K562 (cell line): ENCODE measurements around the gene LIPT1. TPM values are rescaled to one million over a fixed set of nuclear protein-coding genes. Genes with fewer than 3 reads are reported as not detected.

Experiments
- ATAC-seq: fragments of 200-7000 bp; cut with Tn5 transposase; 3 replicates; pipeline ENCODE4 v1.9.1; 2020; ENCODE audit warnings: moderate library complexity
- BruUV-seq: library from RNA; stranded (reverse); fragments of 400-500 nt; replicated peaks from 2 replicates; lab custom pipeline; 2021; lab: Mats Ljungman, UMichigan
- CTCF ChIA-PET: fragments of 300-600 bp; formaldehyde crosslinking; extraction: SDS; loops from one replicate; lab custom pipeline; 2021; ENCODE audit warnings: low intra/inter-chr PET ratio; lab: Yijun Ruan, JAX
- POLR2A ChIA-PET: fragments of 300-600, 350-650 bp; sonication (Branson Sonifier 250); formaldehyde crosslinking; extraction: SDS; loops from one replicate; lab custom pipeline; 2021; ENCODE audit warnings: antibody characterized with exemption, inconsistent platforms; lab: Yijun Ruan, JAX
- DNase-seq, 4 experiments: peaks; one replicate each; pipeline versions ENCODE4 v3.0.0 to v3.0.0-alpha.2; 2011 to 2018; ENCODE audit warnings: low spot score in 3 of 4, mixed read lengths in 3 of 4; ENCODE audit errors: extremely low read depth in 1 of 4
- FAIRE-seq: peaks from 2 replicates; lab custom pipeline; 2011; peaks lifted over from hg19 to GRCh38; lab: Jason Lieb, UNC
- H2AFZ ChIP-seq: 2 replicates; pipeline ENCODE4 v1.6.0; 2011; ENCODE audit warnings: low read depth, low read length, control low read depth, inconsistent platforms
- H3K27ac ChIP-seq: fragments of 200-600 bp; 3 replicates; pipeline ENCODE4 v1.8.0; 2011; ENCODE audit warnings: low read depth, mild to moderate bottlenecking, control low read depth, inconsistent platforms, low read length, moderate library complexity, mixed read lengths; ENCODE audit errors: extremely low read depth
- H3K27me3 ChIP-seq, 2 experiments: fragments of 300-600 bp in 1 of 2; 2 replicates in 1 of 2; 3 replicates in 1 of 2; pipeline versions ENCODE4 v1.6.0 to v1.8.0; 2011; ENCODE audit warnings: inconsistent platforms in 2 of 2, low read length in 2 of 2, mild to moderate bottlenecking in 1 of 2, mixed read lengths in 1 of 2, moderate library complexity in 1 of 2; ENCODE audit not compliant: control insufficient read depth in 2 of 2, insufficient read depth in 2 of 2
- H3K36me3 ChIP-seq: fragments of 300-600 bp; 3 replicates; pipeline ENCODE4 v1.8.0; 2011; ENCODE audit warnings: mild to moderate bottlenecking, low read length, inconsistent platforms; ENCODE audit not compliant: control insufficient read depth, insufficient read depth
- H3K4me1 ChIP-seq, 2 experiments: fragments of 200-600 bp in 1 of 2; replicated peaks in 1 of 2; 2 replicates in 1 of 2; 3 replicates in 1 of 2; pipeline versions ENCODE4 v1.5.1 to v1.8.0; 2011; ENCODE audit warnings: inconsistent platforms in 2 of 2, low read length in 2 of 2, mild to moderate bottlenecking in 1 of 2, mixed read lengths in 1 of 2, moderate library complexity in 1 of 2; ENCODE audit not compliant: control insufficient read depth in 2 of 2, insufficient read depth in 2 of 2
- H3K4me2 ChIP-seq: 2 replicates; pipeline ENCODE4 v1.6.1; 2011; ENCODE audit warnings: low read length, control low read depth, inconsistent platforms, mixed read lengths; ENCODE audit not compliant: insufficient read depth
- H3K4me3 ChIP-seq: fragments of 200-600 bp; sonication (generic), shearing (Covaris generic); 2 replicates; pipeline ENCODE4 v1.5.1; 2016; ENCODE audit warnings: control low read depth, inconsistent platforms
- H3K79me2 ChIP-seq: fragments of 200-600 bp; 3 replicates; pipeline ENCODE4 v1.8.0; 2011; ENCODE audit warnings: low read length, inconsistent platforms; ENCODE audit not compliant: control insufficient read depth, insufficient read depth
- H3K9ac ChIP-seq, 2 experiments: 2 replicates each; pipeline versions ENCODE4 v1.6.0 to v1.6.1; 2011; ENCODE audit warnings: low read depth in 2 of 2, low read length in 2 of 2, control low read depth in 1 of 2, inconsistent platforms in 1 of 2, mild to moderate bottlenecking in 1 of 2, mixed read lengths in 1 of 2; ENCODE audit not compliant: insufficient read depth in 1 of 2
- H3K9me1 ChIP-seq: one replicate; pipeline ENCODE4 v1.6.0; 2011; ENCODE audit warnings: inconsistent platforms, mild to moderate bottlenecking, low read length, moderate library complexity; ENCODE audit not compliant: control insufficient read depth, insufficient read depth
- H3K9me3 ChIP-seq: replicated peaks from 2 replicates; pipeline ENCODE4 v1.5.1; 2011; ENCODE audit warnings: low read depth, low read length, inconsistent platforms; ENCODE audit not compliant: control insufficient read depth, insufficient read depth
- H4K20me1 ChIP-seq: replicated peaks from 2 replicates; pipeline ENCODE4 v1.6.1; 2011; ENCODE audit warnings: low read length, inconsistent platforms, mixed read lengths; ENCODE audit not compliant: control insufficient read depth, insufficient read depth
- BMI1 ChIP-seq: fragments of 150-350 bp; IDR thresholded peaks from 2 replicates; pipeline ENCODE4 v1.6.1; 2014; ENCODE audit warnings: low read length
- CBX2 ChIP-seq: fragments of 200-600 bp; sonication (generic); IDR thresholded peaks from one replicate; pipeline ENCODE4 v1.6.1; 2012; ENCODE audit warnings: mild to moderate bottlenecking, low read length, inconsistent platforms; ENCODE audit not compliant: insufficient read depth, poor library complexity, severe bottlenecking
- CBX8 ChIP-seq: fragments of 200-600 bp; sonication (generic); IDR thresholded peaks from 2 replicates; pipeline ENCODE4 v1.6.1; 2012; ENCODE audit warnings: borderline replicate concordance, mixed run types, low read depth, mild to moderate bottlenecking, moderate library complexity, mixed read lengths, low read length, control low read depth, inconsistent platforms; ENCODE audit not compliant: poor library complexity, severe bottlenecking; ENCODE audit errors: extremely low read depth
- ETV5 ChIP-seq: sonication (generic); formaldehyde crosslinking; IDR thresholded peaks from 2 replicates; pipeline ENCODE4 v1.4.0; 2020; ENCODE audit warnings: low read depth, mild to moderate bottlenecking, missing genetic modification reagents
- HNRNPH1 ChIP-seq: fragments of 200-400 bp; formaldehyde crosslinking; optimal IDR thresholded peaks from 2 replicates; pipeline ENCODE3; 2017; ENCODE audit warnings: low read depth, mild to moderate bottlenecking, low read length, moderate library complexity
- POLR3G ChIP-seq: IDR thresholded peaks from 2 replicates; pipeline ENCODE4 v1.6.1; 2011; ENCODE audit not compliant: insufficient read length, insufficient replicate concordance; ENCODE audit errors: extremely low read depth
- RFX1 ChIP-seq: fragments of 450-650 bp; IDR thresholded peaks from 2 replicates; pipeline ENCODE4 v1.6.1; 2016; ENCODE audit warnings: mild to moderate bottlenecking, moderate library complexity
- RNF2 ChIP-seq: sonication (generic); IDR thresholded peaks from 2 replicates; pipeline ENCODE4 v1.6.1; 2016
- TSHZ1 ChIP-seq: fragments of 250-450 bp; sonication (Bioruptor Pico); IDR thresholded peaks from 2 replicates; pipeline ENCODE4 v1.4.0; 2020; ENCODE audit warnings: mild to moderate bottlenecking, moderate library complexity
- WGBS: fragments of 100-300 bp; shearing (Covaris generic); methylation state at CpG from one replicate; pipeline ENCODE4 v1.1.6; 2016; ENCODE audit warnings: low coverage, mixed read lengths; ENCODE audit not compliant: insufficient coverage; ENCODE audit errors: missing lambda C conversion rate; 5-methylcytosine and 5-hydroxymethylcytosine counted together
- in situ Hi-C: fragments of 300-500 bp; cut with MboI; formaldehyde crosslinking; loops from 4 replicates; pipeline ENCODE4 v1.15.0; 2018; ENCODE audit warnings: inconsistent platforms, mixed read lengths
- intact Hi-C: fragments of 100-400 bp; cut with micrococcal nuclease; formaldehyde crosslinking; loops from 2 replicates; pipeline ENCODE4 v1.14.2; 2022
- polyA plus RNA-seq, 8 experiments: library from polyadenylated mRNA; depleted of rRNA in 4 of 8; stranded (reverse) in 5 of 8; unstranded in 3 of 8; fragments of >200 nt; fragmentation: Nextera tagmentation in 2 of 8; fragmentation: Illumina TruSeq in 1 of 8; extraction: Ambion mirVana in 2 of 8; extraction: Trizol in 1 of 8; gene quantifications; 2 replicates each; pipeline versions ENCODE4 v1.2.1 to v1.2.3, GENCODE V29; 2011 to 2014; ENCODE audit warnings: inconsistent platforms in 1 of 8, missing spikeins in 1 of 8
- total RNA-seq, 7 experiments: library from RNA; depleted of rRNA in 6 of 7; stranded (reverse); fragments of >200 nt in 6 of 7; fragmentation: Illumina TruSeq in 2 of 7; extraction: Trizol in 2 of 7; gene quantifications; 2 replicates each; pipeline versions ENCODE4 v1.2.1 to v1.2.3, GENCODE V29; 2011 to 2021; ENCODE audit warnings: low replicate concordance in 1 of 7

Gene LIPT1
- total and polyA plus RNA-seq, 9 of the 15 experiments (the other 6 are each of a cell fraction or from before 2014, with no cell fraction given): 6.4 to 18.3 (median 11.6) TPM

- Histone ChIP-seq H3K4me3 (peak overlapping the region; percentile 99), H3K27me3 (no peaks in the 10 kb centered on the region), H3K27ac (no peak overlapping the region), H3K9me3 (no peaks in the 10 kb centered on the region), H4K20me1 (no peaks in the 10 kb centered on the region), H3K9ac (peak overlapping the region; percentile 42 to 93; a peak in 3 of 4 replicates), H3K36me3 (no peaks in the 10 kb centered on the region), H2AFZ (peak overlapping the region; percentile 100), H3K79me2 (no peaks in the 10 kb centered on the region), H3K4me2 (peak overlapping the region; percentile 99), H3K4me1 (peaks cover 0 to 17% of the 10 kb centered on the region in 2 experiments; a peak in 2 of 5 replicates), H3K9me1 (no peaks in the 10 kb centered on the region)
- in situ Hi-C loops: no loop called here
- ATAC-seq (peak; percentile 8; the same call in 2 of the 3 replicates), FAIRE-seq (no peak), DNase-seq (peak in 1 of 4 experiments; percentile 23)
- 18% methylated on average over 17 of the region's 17 CpGs for WGBS
- intact Hi-C loops: no loop called here
- 0 out of 2 replicates have a peak, but pooled peaks have one; percentile 18 for TF ChIP-seq BMI1
- no peak for TF ChIP-seq HNRNPH1
- no peak for TF ChIP-seq RFX1
- no peak for TF ChIP-seq POLR3G
- TF ChIP-seq ETV5 (CRISPR knock-in tag): 0 out of 2 replicates have a peak, but pooled peaks have one; percentile 25
- TF ChIP-seq CBX8: peak; percentile 69
- peak; percentile 93 for TF ChIP-seq CBX2
- TF ChIP-seq RNF2: 0 out of 2 replicates have a peak, but pooled peaks have one; percentile 17
- no peak for TF ChIP-seq TSHZ1
- CTCF ChIA-PET: no interaction called here
- POLR2A ChIA-PET: no interaction called here
- BruUV-seq: no TSS peak
Observed at GRCh38 chr2:99140056-99140859, 14.5 kb upstream of the LIPT1 start.
